HFFc6 (cell line): ENCODE results near the gene RGS11. TPM values are rescaled to one million over a fixed set of nuclear protein-coding genes. Genes with fewer than 3 reads are reported as not detected.

Source experiments
- DNase-seq: peaks from one replicate; pipeline ENCODE4 v3.0.0-alpha.2; 2018
- H3K27ac Mint-ChIP-seq: 2 replicates; pipeline ENCODE4 v1.8.0; 2020; ENCODE audit warnings: mild to moderate bottlenecking, mixed read lengths
- H3K27me3 Mint-ChIP-seq: 2 replicates; pipeline ENCODE4 v1.8.0; 2021; ENCODE audit warnings: mild to moderate bottlenecking, moderate library complexity, mixed read lengths; ENCODE audit not compliant: insufficient read depth
- H3K36me3 Mint-ChIP-seq: 2 replicates; pipeline ENCODE4 v1.8.0; 2021; ENCODE audit warnings: low read depth, mixed read lengths
- H3K4me1 Mint-ChIP-seq: 2 replicates; pipeline ENCODE4 v1.8.0; 2020; ENCODE audit warnings: low read depth, mixed read lengths
- H3K4me3 Mint-ChIP-seq: 2 replicates; pipeline ENCODE4 v1.8.0; 2020; ENCODE audit warnings: mild to moderate bottlenecking, moderate library complexity, mixed read lengths
- H3K9me3 Mint-ChIP-seq: 2 replicates; pipeline ENCODE4 v1.8.0; 2020; ENCODE audit warnings: mild to moderate bottlenecking, mixed read lengths
- CTCF ChIP-seq: fragments of 200-600 bp; sonication (generic); IDR thresholded peaks from 2 replicates; pipeline ENCODE4 v1.5.0; 2021; ENCODE audit warnings: antibody characterized with exemption, mild to moderate bottlenecking
- total RNA-seq, 6 experiments: library from RNA; stranded (reverse); fragmentation: NEBNext Ultra II Directional; extraction: Animal tissue kit (Norgen Biotek cat#: 25700); gene quantifications; 2 replicates in 1 of 6; 3 replicates in 5 of 6; pipeline ENCODE4 v1.2.3, GENCODE V29; 2021

Gene RGS11
- total RNA-seq, 6 experiments from 2014 or later, result 1.5 to 3.5 (median 2.3) TPM

DNA sequence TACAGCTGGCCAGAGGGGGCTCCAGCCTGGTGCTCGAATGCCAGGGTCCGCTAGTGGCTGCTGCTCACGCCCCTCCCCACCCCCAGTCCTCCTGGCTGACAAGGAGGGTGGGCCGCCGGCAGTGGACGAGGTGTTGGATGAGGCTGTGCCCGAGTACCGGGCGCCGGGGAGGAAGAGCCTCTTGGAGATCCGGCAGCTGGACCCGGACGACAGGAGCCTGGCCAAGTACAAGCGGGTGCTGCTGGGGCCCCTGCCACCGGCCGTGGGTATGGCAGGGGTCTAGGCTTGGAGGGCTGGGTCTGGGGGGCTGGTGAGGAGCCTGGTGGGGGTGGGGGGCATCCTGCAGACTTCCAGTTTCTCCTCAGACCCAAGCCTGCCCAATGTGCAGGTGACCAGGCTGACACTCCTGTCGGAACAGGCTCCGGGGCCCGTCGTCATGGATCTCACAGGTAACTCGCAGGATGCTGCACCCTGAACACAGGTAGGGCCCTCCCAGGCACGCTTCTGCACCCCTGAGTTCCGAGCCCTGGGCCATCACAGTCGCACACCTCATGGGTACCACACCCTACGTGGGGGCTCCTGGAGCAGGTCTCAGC, 6.0 kb upstream of the RGS11 start:
- Mint-ChIP-seq H3K9me3 (no peaks in the 10 kb centered on the region), H3K27ac (no peak overlapping the region), H3K4me3 (no peak overlapping the region), H3K27me3 (peaks cover 5% of the 10 kb centered on the region; the same call in 1 of the 2 replicates), H3K36me3 (peaks cover 5% of the 10 kb centered on the region; the same call in 1 of the 2 replicates), H3K4me1 (no peaks in the 10 kb centered on the region)
- no peak for DNase-seq
- no peak for TF ChIP-seq CTCF

DNA sequence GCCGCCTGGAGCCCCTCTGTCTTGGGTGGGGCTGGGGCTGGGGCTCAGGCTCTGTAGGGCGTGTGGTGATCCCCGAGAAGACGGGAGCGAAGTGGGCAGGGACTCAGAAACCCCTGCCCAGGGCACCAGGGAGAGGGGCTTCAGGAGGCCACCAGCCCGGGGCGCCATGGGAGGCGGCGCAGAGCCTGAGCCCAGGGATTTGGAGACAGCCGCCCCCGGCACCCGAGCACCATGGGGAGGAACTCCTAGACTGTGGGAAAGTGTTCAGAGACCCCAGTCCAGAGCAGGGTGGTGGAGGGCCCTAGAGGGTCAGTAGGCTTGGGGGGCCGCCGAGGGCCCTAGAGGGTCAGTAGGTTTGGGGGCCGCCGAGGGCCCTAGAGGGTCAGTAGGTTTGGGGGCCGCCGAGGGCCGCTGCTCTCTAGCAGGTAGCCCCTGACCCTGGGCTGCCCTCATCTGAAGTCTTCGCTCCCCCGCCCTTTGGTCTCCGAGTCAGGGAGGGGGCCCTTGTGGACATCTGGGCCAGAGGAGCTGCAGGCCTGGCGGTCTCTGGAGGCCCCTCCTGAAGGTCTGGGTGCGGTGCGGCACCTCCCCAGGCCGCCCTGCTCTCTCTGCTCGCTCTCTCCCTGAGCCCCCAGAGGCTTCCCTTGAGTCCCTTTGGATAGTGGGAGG, 5.4 kb upstream of the RGS11 start:
- TF ChIP-seq CTCF, result no peak
- DNase-seq, result no peak
- H3K4me1 Mint-ChIP-seq, result no peaks in the 10 kb centered on the region
- H3K27me3 Mint-ChIP-seq, result peaks cover 7% of the 10 kb centered on the region
- no peak overlapping the region for H3K4me3 Mint-ChIP-seq
- H3K27ac Mint-ChIP-seq, result no peak overlapping the region
- no peaks in the 10 kb centered on the region for H3K36me3 Mint-ChIP-seq
- H3K9me3 Mint-ChIP-seq, result no peaks in the 10 kb centered on the region

- peaks cover 8% of the 10 kb centered on the region for H3K27me3 Mint-ChIP-seq
- no peaks in the 10 kb centered on the region for H3K4me1 Mint-ChIP-seq
- no peak for TF ChIP-seq CTCF
- H3K27ac Mint-ChIP-seq, result no peak within 1 kb of the TSS
- H3K4me3 Mint-ChIP-seq, result no peak within 1 kb of the TSS
- no peak for DNase-seq
- H3K9me3 Mint-ChIP-seq, result no peaks in the 10 kb centered on the region
- H3K36me3 Mint-ChIP-seq, result no peaks in the 10 kb centered on the region
These were observed 4.8 kb upstream of the RGS11 start, which contains the start of gene ARHGDIG for GRCh38 chr16:280552-280951. Gene ARHGDIG, plus strand, starts transcription at chr16:280591. Its CDS starts 90 bp downstream, at chr16:280681.

- peaks cover 8% of the 10 kb centered on the region for H3K27me3 Mint-ChIP-seq
- no peak overlapping the region for H3K4me3 Mint-ChIP-seq
- no peak for TF ChIP-seq CTCF
- no peaks in the 10 kb centered on the region for H3K4me1 Mint-ChIP-seq
- no peak overlapping the region for H3K27ac Mint-ChIP-seq
- no peaks in the 10 kb centered on the region for H3K36me3 Mint-ChIP-seq
- H3K9me3 Mint-ChIP-seq, result no peaks in the 10 kb centered on the region
- DNase-seq, result no peak
These were observed 4.3 kb upstream of the RGS11 start for GRCh38 chr16:280005-280460.

DNA sequence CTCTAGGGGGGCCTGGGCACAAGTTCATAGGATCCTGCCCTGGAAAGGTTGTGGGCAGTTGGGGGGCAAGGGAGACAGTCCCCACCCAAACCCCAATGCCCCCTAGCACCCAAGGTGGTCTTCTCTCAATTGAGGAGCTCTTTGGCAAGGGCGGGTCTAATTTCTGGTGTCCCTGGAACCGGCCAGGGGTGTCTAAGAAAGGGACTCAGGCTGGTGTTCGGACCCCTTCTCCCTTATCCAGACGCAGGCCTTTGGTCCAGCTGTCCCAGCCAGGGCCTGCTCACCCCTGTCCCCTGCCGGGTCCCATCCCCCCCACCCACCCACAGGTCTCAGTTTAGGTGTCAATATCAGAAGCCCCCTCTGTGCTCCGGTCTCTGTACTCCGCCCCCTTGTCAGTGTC, 3.8 kb upstream of the RGS11 start:
- H3K36me3 Mint-ChIP-seq, result no peaks in the 10 kb centered on the region
- H3K27me3 Mint-ChIP-seq, result peaks cover 8% of the 10 kb centered on the region
- no peak for TF ChIP-seq CTCF
- no peak overlapping the region for H3K27ac Mint-ChIP-seq
- no peaks in the 10 kb centered on the region for H3K9me3 Mint-ChIP-seq
- no peaks in the 10 kb centered on the region for H3K4me1 Mint-ChIP-seq
- no peak for DNase-seq
- no peak overlapping the region for H3K4me3 Mint-ChIP-seq
